Measurements from ENCODE around the gene PLGRKT.

GRCh38 chr9:5389109-5389732 is 48.5 kb downstream of the PLGRKT start:
- no peak for TF ChIP-seq YY1 (IDR thresholded peaks at IDR 0.05)
- TF ChIP-seq, protein P1, sequence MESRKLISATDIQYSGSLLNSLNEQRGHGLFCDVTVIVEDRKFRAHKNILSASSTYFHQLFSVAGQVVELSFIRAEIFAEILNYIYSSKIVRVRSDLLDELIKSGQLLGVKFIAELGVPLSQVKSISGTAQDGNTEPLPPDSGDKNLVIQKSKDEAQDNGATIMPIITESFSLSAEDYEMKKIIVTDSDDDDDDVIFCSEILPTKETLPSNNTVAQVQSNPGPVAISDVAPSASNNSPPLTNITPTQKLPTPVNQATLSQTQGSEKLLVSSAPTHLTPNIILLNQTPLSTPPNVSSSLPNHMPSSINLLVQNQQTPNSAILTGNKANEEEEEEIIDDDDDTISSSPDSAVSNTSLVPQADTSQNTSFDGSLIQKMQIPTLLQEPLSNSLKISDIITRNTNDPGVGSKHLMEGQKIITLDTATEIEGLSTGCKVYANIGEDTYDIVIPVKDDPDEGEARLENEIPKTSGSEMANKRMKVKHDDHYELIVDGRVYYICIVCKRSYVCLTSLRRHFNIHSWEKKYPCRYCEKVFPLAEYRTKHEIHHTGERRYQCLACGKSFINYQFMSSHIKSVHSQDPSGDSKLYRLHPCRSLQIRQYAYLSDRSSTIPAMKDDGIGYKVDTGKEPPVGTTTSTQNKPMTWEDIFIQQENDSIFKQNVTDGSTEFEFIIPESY (IDR thresholded peaks at IDR 0.05) = no peak
- TF ChIP-seq, protein P2, sequence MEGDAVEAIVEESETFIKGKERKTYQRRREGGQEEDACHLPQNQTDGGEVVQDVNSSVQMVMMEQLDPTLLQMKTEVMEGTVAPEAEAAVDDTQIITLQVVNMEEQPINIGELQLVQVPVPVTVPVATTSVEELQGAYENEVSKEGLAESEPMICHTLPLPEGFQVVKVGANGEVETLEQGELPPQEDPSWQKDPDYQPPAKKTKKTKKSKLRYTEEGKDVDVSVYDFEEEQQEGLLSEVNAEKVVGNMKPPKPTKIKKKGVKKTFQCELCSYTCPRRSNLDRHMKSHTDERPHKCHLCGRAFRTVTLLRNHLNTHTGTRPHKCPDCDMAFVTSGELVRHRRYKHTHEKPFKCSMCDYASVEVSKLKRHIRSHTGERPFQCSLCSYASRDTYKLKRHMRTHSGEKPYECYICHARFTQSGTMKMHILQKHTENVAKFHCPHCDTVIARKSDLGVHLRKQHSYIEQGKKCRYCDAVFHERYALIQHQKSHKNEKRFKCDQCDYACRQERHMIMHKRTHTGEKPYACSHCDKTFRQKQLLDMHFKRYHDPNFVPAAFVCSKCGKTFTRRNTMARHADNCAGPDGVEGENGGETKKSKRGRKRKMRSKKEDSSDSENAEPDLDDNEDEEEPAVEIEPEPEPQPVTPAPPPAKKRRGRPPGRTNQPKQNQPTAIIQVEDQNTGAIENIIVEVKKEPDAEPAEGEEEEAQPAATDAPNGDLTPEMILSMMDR (IDR thresholded peaks at IDR 0.05; ENCODE audit: low read depth, low read length, missing input control) = no peak
- no peak for TF ChIP-seq TAF1 (conservative IDR thresholded peaks at IDR 0.05)
- TF ChIP-seq RAD21 (IDR thresholded peaks at IDR 0.05) = no peak
- TF ChIP-seq, protein P3, sequence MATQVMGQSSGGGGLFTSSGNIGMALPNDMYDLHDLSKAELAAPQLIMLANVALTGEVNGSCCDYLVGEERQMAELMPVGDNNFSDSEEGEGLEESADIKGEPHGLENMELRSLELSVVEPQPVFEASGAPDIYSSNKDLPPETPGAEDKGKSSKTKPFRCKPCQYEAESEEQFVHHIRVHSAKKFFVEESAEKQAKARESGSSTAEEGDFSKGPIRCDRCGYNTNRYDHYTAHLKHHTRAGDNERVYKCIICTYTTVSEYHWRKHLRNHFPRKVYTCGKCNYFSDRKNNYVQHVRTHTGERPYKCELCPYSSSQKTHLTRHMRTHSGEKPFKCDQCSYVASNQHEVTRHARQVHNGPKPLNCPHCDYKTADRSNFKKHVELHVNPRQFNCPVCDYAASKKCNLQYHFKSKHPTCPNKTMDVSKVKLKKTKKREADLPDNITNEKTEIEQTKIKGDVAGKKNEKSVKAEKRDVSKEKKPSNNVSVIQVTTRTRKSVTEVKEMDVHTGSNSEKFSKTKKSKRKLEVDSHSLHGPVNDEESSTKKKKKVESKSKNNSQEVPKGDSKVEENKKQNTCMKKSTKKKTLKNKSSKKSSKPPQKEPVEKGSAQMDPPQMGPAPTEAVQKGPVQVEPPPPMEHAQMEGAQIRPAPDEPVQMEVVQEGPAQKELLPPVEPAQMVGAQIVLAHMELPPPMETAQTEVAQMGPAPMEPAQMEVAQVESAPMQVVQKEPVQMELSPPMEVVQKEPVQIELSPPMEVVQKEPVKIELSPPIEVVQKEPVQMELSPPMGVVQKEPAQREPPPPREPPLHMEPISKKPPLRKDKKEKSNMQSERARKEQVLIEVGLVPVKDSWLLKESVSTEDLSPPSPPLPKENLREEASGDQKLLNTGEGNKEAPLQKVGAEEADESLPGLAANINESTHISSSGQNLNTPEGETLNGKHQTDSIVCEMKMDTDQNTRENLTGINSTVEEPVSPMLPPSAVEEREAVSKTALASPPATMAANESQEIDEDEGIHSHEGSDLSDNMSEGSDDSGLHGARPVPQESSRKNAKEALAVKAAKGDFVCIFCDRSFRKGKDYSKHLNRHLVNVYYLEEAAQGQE (IDR thresholded peaks at IDR 0.05) = no peak
